ENCODE results near the gene ABHD2.

The ABHD2 gene

DNA sequence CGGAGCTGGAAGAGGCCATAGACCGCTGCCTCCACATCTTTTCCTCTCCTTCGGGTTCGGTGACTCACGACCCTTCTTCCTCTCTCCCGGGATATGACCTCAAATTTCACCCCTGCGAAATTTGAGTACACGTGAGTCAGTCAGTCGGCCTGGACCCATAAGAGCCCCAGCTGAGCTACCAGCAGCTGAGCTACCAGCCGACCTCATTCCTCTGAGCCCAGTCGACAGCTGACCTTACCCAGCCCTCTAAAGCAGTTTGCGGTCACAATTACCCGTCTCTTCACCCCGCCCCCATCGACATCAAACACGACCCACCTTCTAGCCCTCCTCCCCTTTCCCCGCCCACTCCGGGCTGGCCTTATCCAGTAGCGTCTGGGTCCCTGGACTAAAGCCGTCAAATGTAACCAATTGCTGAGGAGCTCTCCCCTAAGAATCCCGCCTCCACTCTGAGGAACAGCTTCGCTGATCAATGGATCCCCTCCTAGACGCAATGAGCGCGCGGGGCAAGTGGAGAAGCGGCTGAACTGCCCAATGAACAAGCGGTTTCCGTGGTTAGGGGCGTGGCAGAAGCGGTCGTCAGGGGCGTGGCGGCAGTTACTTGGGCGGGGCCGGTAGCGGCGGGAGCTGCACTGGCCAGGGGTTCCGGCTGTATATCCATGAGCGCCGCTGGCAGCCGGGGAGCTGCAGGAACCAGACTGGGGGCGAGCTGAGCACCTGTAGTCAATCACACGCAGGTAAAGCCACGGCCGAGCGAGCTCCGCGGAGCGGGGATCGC lies at the start of gene ABHD2 (continued):
- TF ChIP-seq ZNF555 (tag by site-specific recombination; conservative IDR thresholded peaks at IDR 0.05) (no peak), ZNF354C (tag by site-specific recombination; IDR thresholded peaks at IDR 0.05; ENCODE audit: borderline replicate concordance, low read depth) (no peak), ZFP3 (tag by site-specific recombination; IDR thresholded peaks at IDR 0.05; ENCODE audit: low read depth) (no peak), SETDB1 (IDR thresholded peaks at IDR 0.05; ENCODE audit: insufficient read length, low read length) (no peak), ZNF549 (tag by site-specific recombination; IDR thresholded peaks at IDR 0.05) (no peak), ZNF843 (tag by site-specific recombination; IDR thresholded peaks at IDR 0.05) (peak; percentile 82; the same call in 1 of the 2 replicates), TSHZ1 (tag by site-specific recombination; IDR thresholded peaks at IDR 0.05; ENCODE audit: borderline replicate concordance) (peak; percentile 41; the same call in 1 of the 2 replicates), ZFP41 (tag by site-specific recombination; IDR thresholded peaks at IDR 0.05; ENCODE audit: borderline replicate concordance) (no peak), ZNF302 (tag by site-specific recombination; IDR thresholded peaks at IDR 0.05; ENCODE audit: low read depth) (no peak), GLIS2 (tag by site-specific recombination; IDR thresholded peaks at IDR 0.05) (peak; percentile 3; the same call in 1 of the 2 replicates), ZNF837 (tag by site-specific recombination; IDR thresholded peaks at IDR 0.05) (no peak), ZNF560 (tag by site-specific recombination; IDR thresholded peaks at IDR 0.05; ENCODE audit: borderline replicate concordance) (no peak), ZNF426 (tag by site-specific recombination; IDR thresholded peaks at IDR 0.05) (no peak), ZNF404 (tag by site-specific recombination; IDR thresholded peaks at IDR 0.05) (no peak), ZNF571 (tag by site-specific recombination; IDR thresholded peaks at IDR 0.05) (no peak), ZNF645 (tag by site-specific recombination; IDR thresholded peaks at IDR 0.05) (no peak), ZSCAN5A (tag by site-specific recombination; IDR thresholded peaks at IDR 0.05) (peak; percentile 58; the same call in 1 of the 2 replicates), PBX3 (CRISPR knock-in tag; IDR thresholded peaks at IDR 0.05) (peak; percentile 99), YY1 (tag by site-specific recombination; IDR thresholded peaks at IDR 0.05) (no peak), ZNF248 (tag by site-specific recombination; IDR thresholded peaks at IDR 0.05) (no peak), ZNF629 (tag by site-specific recombination; IDR thresholded peaks at IDR 0.05) (peak; percentile 99), ZSCAN4 (tag by site-specific recombination; IDR thresholded peaks at IDR 0.05) (0 out of 2 replicates have a peak, but pooled peaks have one; percentile 22), OSR2 (tag by site-specific recombination; IDR thresholded peaks at IDR 0.05) (peak; percentile 97), ZNF266 (tag by site-specific recombination; IDR thresholded peaks at IDR 0.05; ENCODE audit: low read depth) (no peak)
- TF ChIP-seq, protein P1, sequence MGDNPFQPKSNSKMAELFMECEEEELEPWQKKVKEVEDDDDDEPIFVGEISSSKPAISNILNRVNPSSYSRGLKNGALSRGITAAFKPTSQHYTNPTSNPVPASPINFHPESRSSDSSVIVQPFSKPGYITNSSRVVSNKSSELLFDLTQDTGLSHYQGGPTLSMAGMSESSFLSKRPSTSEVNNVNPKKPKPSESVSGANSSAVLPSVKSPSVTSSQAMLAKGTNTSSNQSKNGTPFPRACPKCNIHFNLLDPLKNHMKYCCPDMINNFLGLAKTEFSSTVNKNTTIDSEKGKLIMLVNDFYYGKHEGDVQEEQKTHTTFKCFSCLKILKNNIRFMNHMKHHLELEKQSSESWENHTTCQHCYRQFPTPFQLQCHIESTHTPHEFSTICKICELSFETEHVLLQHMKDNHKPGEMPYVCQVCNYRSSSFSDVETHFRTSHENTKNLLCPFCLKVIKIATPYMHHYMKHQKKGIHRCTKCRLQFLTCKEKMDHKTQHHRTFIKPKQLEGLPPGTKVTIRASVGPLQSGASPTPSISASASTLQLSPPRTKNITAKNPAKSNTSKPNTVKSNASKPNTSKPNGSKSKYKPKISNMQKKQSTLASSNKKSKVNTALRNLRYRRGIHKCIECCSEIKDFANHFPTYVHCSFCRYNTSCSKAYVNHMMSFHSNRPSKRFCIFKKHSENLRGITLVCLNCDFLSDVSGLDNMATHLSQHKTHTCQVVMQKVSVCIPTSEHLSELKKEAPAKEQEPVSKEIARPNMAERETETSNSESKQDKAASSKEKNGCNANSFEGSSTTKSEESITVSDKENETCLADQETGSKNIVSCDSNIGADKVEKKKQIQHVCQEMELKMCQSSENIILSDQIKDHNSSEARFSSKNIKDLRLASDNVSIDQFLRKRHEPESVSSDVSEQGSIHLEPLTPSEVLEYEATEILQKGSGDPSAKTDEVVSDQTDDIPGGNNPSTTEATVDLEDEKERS (tag by site-specific recombination; IDR thresholded peaks at IDR 0.05): no peak
- TF ChIP-seq, protein P2, sequence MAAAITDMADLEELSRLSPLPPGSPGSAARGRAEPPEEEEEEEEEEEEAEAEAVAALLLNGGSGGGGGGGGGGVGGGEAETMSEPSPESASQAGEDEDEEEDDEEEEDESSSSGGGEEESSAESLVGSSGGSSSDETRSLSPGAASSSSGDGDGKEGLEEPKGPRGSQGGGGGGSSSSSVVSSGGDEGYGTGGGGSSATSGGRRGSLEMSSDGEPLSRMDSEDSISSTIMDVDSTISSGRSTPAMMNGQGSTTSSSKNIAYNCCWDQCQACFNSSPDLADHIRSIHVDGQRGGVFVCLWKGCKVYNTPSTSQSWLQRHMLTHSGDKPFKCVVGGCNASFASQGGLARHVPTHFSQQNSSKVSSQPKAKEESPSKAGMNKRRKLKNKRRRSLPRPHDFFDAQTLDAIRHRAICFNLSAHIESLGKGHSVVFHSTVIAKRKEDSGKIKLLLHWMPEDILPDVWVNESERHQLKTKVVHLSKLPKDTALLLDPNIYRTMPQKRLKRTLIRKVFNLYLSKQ (tag by site-specific recombination; IDR thresholded peaks at IDR 0.05; ENCODE audit: borderline replicate concordance): no peak

All from HEK293 (cell line).